Inferior parietal cortex (tissue), 1 donor: Measurements from ENCODE around the gene EXOC8.

Experiments used
- DNase-seq: peaks from one replicate; pipeline ENCODE4 v3.0.0-alpha.2; 2016; ENCODE audit errors: extremely low spot score

EXOC8 gene

GRCh38 chr1:231313661-231314060 is 24.0 kb downstream of the EXOC8 start:
- DNase-seq, result no peak

GRCh38 chr1:231312432-231312788 is 25.2 kb downstream of the EXOC8 start:
- DNase-seq, result no peak

- DNase-seq, result no peak
Observed at GRCh38 chr1:231311720-231312431, 25.8 kb downstream of the EXOC8 start.

GRCh38 chr1:231310391-231310934 is 27.2 kb downstream of the EXOC8 start:
- no peak for DNase-seq

GRCh38 chr1:231301990-231302389 is 35.7 kb downstream of the EXOC8 start:
- no peak for DNase-seq

GRCh38 chr1:231295938-231296337 is 41.7 kb downstream of the EXOC8 start:
- no peak for DNase-seq

- DNase-seq, result no peak
Observed at GRCh38 chr1:231286603-231287002, 51.0 kb downstream of the EXOC8 start.

- no peak for DNase-seq
Observed at GRCh38 chr1:231284441-231284840, 53.2 kb downstream of the EXOC8 start.
